GM18870 (cell line): Measurements from ENCODE around the gene NEK7.

Experiments used
- ATAC-seq: cut with Tn5 transposase; IDR thresholded peaks from one replicate; pipeline ENCODE4 v1.9.1; 2021; ENCODE audit warnings: moderate library complexity; ENCODE audit not compliant: unreplicated experiment

NEK7 gene

DNA sequence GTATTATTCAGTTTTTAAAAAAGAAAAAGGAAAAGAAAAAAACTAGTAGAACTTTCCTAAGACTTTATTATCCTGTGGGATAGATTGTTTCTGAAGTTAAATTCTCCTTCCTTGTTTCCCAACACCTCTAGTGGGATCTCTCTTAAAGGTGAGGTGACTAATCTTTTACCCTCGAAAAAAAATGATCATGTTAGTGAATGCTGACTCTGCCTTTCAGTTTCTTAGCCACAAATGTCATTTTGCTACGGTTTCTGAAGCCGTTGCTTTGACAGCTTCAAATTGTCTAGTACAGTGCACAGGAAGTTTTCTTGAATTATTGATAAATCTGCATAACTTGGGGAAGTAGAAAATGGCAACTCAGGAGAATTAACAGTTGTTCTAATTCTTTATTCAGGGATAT, 13.0 kb upstream of the NEK7 start:
- no peak for ATAC-seq

- ATAC-seq: no peak
Measured at GRCh38 chr1:198147216-198147615, 9.6 kb upstream of the NEK7 start.

DNA sequence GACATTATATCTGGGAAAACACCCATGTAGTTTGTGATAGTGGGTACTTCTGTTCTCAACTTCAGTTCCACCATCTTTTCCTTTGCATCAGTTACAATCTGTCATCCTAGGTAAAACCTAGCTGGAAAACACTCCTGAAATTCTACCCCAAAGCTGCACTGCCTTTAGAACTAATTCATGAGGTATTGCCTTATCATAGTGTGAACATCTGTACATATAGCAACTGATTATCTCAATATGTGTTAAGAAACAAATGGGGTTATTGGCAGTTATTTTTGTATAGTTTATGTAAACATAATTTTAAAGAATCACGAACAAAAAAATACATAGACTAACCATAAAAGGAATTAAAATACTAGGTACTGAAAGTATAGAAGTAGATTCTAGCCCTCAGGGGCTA, 6.4 kb upstream of the NEK7 start:
- no peak for ATAC-seq

- ATAC-seq: no peak
Measured at GRCh38 chr1:198151688-198152087, 5.1 kb upstream of the NEK7 start.

DNA sequence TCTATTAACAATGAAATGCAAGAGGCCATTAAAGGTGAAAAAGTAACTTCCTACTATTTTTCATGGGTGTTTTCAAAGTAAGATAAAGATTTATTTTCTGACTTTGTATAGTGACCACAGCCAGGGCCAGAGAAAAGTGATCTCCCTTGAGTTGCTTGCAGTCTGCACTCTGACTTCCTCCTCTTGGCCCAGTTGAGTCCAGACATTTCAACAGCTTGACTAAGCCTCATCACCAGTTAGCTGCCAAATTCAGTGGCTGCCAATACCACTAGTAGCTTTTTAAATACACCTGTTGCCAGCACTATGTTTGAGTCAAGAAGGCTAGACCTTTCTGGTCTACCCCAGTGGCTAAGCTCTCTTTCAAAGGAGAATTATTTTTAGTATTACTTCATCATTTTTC, 3.7 kb upstream of the NEK7 start:
- ATAC-seq: no peak

DNA sequence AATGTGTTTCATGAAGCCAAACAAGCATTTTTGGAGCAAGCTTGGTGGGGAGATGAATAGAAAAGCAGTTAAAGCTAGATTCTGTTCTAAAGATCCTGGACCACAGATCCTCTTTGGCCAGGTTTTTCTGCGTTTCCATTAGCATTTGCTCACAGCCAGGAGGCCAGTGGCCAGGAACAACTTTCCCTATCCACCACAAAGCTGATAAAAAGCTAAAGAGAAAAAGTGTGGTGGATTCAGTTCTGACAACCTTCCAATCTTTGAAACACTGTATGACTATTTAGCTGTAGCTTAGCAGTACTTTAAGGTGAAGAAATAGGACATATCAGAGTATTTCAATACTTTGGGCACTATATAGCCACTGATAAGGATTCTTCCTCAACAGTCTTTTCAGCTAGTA, 3.0 kb upstream of the NEK7 start:
- ATAC-seq: no peak

DNA sequence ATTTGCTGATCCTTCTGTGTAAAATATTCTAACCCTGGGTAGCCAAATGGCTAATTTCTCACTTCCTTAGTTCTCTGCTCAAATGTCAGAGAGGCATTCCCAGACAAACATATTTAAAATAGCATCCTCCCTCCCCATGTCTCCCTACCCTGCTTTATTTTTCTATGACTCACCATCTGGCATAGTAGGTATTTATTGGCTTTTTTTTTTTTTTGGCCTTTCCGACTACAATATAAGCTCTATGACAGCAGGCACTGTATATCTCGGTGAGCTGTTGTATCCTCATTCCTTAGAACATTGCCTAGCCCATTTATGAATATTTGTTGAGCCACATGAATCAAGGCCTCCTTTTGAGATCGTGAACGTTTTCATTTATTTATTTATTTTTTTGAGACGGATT, 1.5 kb upstream of the NEK7 start:
- ATAC-seq: no peak

GRCh38 chr1:198156111-198156744, 570 bp upstream of the NEK7 start:
- ATAC-seq: peak; percentile 20

DNA sequence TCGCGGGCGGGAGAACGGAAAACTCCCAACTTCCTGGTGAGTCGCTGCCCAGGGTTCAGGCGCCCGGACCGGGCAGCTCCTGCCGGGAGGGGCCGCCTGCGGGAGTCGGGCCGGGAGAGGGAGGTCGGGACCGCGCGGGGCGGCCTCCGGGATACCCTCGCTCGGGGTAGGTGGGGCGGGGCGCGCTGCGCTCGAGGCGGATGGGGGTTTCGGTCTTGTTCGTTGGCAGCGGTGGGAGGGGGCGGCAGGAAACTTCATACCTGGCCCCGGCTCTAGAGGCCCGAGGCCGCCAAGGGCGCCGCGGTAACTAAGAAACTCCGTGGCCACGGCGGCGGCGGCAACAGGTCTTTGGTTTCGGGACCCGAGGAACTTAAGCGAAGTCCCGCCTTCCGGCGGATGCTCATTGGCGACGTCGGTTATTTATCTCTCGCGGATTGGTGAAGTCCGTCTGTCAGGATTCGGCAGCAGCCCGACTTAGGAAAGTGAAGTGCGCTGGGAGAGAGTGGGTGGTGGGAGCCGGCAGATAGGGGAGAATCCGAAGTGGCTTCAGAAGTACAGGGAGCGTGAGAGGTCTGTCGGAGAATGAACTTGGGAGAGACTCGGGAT, 546 bp downstream of the NEK7 start:
- ATAC-seq: peak; percentile 34

GRCh38 chr1:198157847-198158725, 1.3 kb downstream of the NEK7 start:
- ATAC-seq: no peak

GRCh38 chr1:198158735-198159589, 2.2 kb downstream of the NEK7 start:
- peak; percentile 50 for ATAC-seq

DNA sequence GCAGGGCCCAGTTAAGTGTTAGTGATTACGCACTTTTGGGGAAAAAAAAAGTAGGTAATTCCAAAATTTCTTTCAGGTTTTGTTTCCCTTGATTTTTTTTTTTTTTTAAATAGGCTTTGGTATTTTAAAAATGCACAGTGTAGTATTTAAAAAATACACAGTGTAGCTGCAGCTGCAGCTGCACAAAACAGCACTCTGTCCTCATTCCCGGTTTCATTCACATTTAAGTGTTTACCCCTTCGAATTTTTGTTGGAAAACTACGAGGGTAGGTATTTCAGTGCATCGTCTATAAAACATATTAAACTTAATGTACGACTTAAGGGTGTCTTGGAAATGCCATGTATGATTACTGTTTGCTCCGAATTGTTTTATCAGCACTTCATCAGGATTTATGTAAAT, 3.4 kb downstream of the NEK7 start:
- ATAC-seq: no peak

- ATAC-seq: no peak
Measured at GRCh38 chr1:198160946-198161614, 4.3 kb downstream of the NEK7 start.

DNA sequence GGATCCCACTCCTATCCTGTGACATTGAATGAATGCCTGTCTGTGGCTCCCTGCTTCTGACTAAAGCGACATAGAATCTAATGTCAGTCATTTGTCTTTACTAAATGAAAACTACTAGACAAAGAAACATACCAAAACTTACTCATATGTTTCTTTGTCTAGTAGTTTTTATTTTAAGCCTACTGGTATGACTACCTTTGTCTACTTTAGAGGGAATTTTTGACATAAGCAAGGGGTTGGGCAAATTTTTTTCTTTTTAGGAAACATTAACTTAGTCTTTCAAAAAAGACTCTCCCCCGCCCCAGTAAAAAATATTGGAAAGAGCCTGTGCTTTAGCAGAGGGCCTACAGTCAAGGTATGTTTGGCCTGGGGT, 4.9 kb downstream of the NEK7 start:
- no peak for ATAC-seq

- ATAC-seq: no peak
Measured at GRCh38 chr1:198162091-198162767, 5.4 kb downstream of the NEK7 start.

DNA sequence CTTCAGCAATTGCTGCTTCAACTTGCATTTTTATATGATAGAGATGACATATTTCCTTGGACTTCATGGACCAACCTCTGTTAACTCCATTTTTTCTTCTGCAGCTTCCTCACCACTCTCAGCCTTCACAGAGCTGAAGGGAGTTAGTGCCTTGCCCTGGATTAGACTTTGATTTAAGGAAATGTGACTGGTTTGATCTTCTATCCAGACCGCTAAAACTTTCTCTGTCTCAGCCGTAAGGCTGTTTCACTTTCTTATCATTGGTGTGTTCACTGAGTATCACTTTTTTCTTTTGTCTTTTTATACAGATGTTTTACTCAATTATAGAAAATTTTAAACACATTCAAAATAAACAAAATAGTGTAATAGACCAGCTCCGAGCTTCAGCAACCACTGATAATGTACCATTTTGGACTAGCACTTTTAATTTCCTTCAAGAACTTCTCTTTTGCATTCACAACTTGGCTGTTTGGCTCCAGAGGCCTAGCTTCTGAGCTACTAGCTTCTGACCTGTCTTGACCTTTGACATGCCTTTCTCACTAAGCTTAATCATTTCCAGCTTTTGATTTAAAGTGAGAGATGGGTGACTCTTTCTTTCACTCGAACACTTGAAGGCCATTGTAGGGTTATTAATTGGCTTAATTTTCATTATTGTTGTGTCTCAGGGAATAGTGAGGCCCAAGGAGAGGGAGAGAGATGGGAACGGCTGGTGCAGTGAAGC, 9.3 kb downstream of the NEK7 start:
- ATAC-seq: peak; percentile 30

GRCh38 chr1:198166900-198167299, 10.1 kb downstream of the NEK7 start:
- ATAC-seq: no peak

- peak; percentile 51 for ATAC-seq
Measured at GRCh38 chr1:198167436-198167934, 10.7 kb downstream of the NEK7 start.

- ATAC-seq: peak; percentile 30
Measured at GRCh38 chr1:198168227-198168626, 11.4 kb downstream of the NEK7 start.
